ENCODE measurements around the gene ADRA2B. TPM values are rescaled to one million over a fixed set of nuclear protein-coding genes. Genes with fewer than 3 reads are reported as not detected.

The ADRA2B gene
- total RNA-seq, 2 donors from 2014 or later, result under 0.01 to 0.26 TPM

- no peaks in the 10 kb centered on the region for H3K36me3 ChIP-seq (replicated peaks in 1 of 2; ENCODE audit: insufficient read depth in 1 of 2, low read depth in 2 of 2)
- ATAC-seq, result no peak
- 71 to 81% methylated on average over 5 of the region's 5 CpGs for WGBS, 2 donors
- no peak overlapping the region for H3K4me3 ChIP-seq
- H3K9me3 ChIP-seq, result no peaks in the 10 kb centered on the region
- H3K27ac ChIP-seq, result no peak overlapping the region
- no peaks in the 10 kb centered on the region for H3K4me1 ChIP-seq
- TF ChIP-seq CTCF (IDR thresholded peaks at IDR 0.05) (no peak), POLR2A (IDR thresholded peaks at IDR 0.05) (no peak)
- no peaks in the 10 kb centered on the region for H3K27me3 ChIP-seq
- no peak for DNase-seq
- intact Hi-C loops (cut with DNase I), result no loop called here
Observed at GRCh38 chr2:96097441-96097840, 18.9 kb downstream of the ADRA2B start.

GRCh38 chr2:96095116-96095636 is 21.2 kb downstream of the ADRA2B start:
- ATAC-seq (no peak), DNase-seq (no peak)
- no peaks in the 10 kb centered on the region for H3K27me3 ChIP-seq
- TF ChIP-seq POLR2A (IDR thresholded peaks at IDR 0.05) (no peak), CTCF (IDR thresholded peaks at IDR 0.05) (no peak)
- peaks cover 19% of the 10 kb centered on the region for H3K4me1 ChIP-seq
- H3K36me3 ChIP-seq (replicated peaks in 1 of 2; ENCODE audit: insufficient read depth in 1 of 2, low read depth in 2 of 2), result no peaks in the 10 kb centered on the region
- no peak overlapping the region for H3K27ac ChIP-seq
- intact Hi-C loops (cut with DNase I), result no loop called here
- H3K9me3 ChIP-seq, result no peaks in the 10 kb centered on the region
- 55 to 75% methylated on average over 6 to 7 of the region's 7 CpGs for WGBS, 2 donors
- H3K4me3 ChIP-seq, result no peak overlapping the region

- no peak for ATAC-seq
- H3K36me3 ChIP-seq (replicated peaks in 1 of 2; ENCODE audit: insufficient read depth in 1 of 2, low read depth in 2 of 2), result no peaks in the 10 kb centered on the region
- no peak overlapping the region for H3K27ac ChIP-seq
- 91 to 97% methylated on average over 4 of the region's 4 CpGs for WGBS, 2 donors
- intact Hi-C loops (cut with DNase I), result no loop called here
- H3K4me1 ChIP-seq, result peaks cover 29% of the 10 kb centered on the region
- TF ChIP-seq POLR2A (IDR thresholded peaks at IDR 0.05) (no peak), CTCF (IDR thresholded peaks at IDR 0.05) (no peak)
- no peaks in the 10 kb centered on the region for H3K27me3 ChIP-seq
- no peaks in the 10 kb centered on the region for H3K9me3 ChIP-seq
- no peak overlapping the region for H3K4me3 ChIP-seq
- no peak for DNase-seq
Observed at GRCh38 chr2:96093528-96093927, 22.8 kb downstream of the ADRA2B start.

- intact Hi-C loops (cut with DNase I), result no loop called here
- DNase-seq, result no peak
- WGBS, 2 donors, result 69 to 89% methylated on average over 3 of the region's 3 CpGs
- no peak for ATAC-seq
- Histone ChIP-seq H3K4me3 (no peak overlapping the region), H3K4me1 (peaks cover 29% of the 10 kb centered on the region), H3K36me3 (replicated peaks in 1 of 2; ENCODE audit: insufficient read depth in 1 of 2, low read depth in 2 of 2) (no peaks in the 10 kb centered on the region), H3K27ac (no peak overlapping the region), H3K9me3 (no peaks in the 10 kb centered on the region), H3K27me3 (no peaks in the 10 kb centered on the region)
- no peak for TF ChIP-seq CTCF (IDR thresholded peaks at IDR 0.05)
- TF ChIP-seq POLR2A (IDR thresholded peaks at IDR 0.05), result no peak
Observed at GRCh38 chr2:96092951-96093350, 23.4 kb downstream of the ADRA2B start.

- Histone ChIP-seq H3K4me3 (no peak overlapping the region), H3K27ac (no peak overlapping the region), H3K36me3 (replicated peaks in 1 of 2; ENCODE audit: insufficient read depth in 1 of 2, low read depth in 2 of 2) (no peaks in the 10 kb centered on the region), H3K27me3 (no peaks in the 10 kb centered on the region), H3K9me3 (no peaks in the 10 kb centered on the region), H3K4me1 (peaks cover 29% of the 10 kb centered on the region)
- ATAC-seq, result no peak
- no peak for DNase-seq
- 94 to 98% methylated on average over 4 of the region's 4 CpGs for WGBS, 2 donors
- TF ChIP-seq POLR2A (IDR thresholded peaks at IDR 0.05) (no peak), CTCF (IDR thresholded peaks at IDR 0.05) (no peak)
- intact Hi-C loops (cut with DNase I), result no loop called here
Observed at GRCh38 chr2:96092573-96092877, 23.8 kb downstream of the ADRA2B start.

Measured in body of pancreas (tissue), 4 donors.